ENCODE data around the gene PPP1R26.
"Not testable (repeated sequence)": the region's sequence is repeated elsewhere in the genome, so short reads cannot be mapped to it uniquely, and the experiment has no call there.

Gene PPP1R26

DNA sequence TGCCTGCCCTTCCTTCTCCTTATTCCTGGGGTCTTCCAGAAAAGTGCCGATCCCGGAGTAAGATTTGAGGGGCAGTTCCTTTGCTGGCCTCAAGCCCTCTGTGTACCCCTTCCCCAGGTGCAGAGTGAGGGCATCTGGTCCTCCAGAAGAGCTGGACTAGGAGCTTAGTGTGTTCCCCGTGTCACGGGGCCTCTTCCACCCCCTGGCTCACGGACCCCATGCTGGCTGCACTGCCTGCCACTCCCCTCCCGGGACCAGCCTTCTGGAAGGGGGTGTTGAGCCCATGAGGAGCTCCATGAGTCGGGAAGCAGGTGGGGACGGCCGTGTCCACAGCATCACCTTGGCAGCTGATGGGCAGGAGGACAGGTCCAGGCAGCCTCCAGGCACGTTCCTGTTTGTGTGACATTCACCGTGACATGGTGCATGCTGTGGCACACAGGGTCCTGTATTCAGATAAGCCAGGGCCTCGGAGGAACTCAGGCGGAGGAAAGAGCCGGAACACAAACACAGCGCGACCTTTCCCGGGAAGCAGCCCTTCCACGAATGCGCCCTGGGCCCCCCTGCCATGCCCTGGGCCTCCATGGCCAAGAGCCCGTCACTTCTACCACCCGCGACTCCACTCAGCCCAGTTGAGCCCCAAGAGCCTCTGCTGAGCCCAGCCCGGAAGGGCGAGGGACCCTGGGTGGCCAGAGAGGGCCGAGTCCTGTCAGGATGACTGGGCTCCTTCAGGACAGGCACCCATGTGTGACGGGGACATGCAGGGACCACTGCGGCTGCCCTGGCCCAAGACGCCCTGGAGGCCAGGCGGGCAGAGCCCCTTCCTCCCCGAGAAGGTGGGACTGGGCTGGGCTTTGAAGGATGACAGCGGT lies 35.7 kb downstream of the PPP1R26 start:
- no peak for DNase-seq (ENCODE audit: low read depth)
- no peak overlapping the region for H3K4me3 ChIP-seq (ENCODE audit: low read depth, low read length)

DNA sequence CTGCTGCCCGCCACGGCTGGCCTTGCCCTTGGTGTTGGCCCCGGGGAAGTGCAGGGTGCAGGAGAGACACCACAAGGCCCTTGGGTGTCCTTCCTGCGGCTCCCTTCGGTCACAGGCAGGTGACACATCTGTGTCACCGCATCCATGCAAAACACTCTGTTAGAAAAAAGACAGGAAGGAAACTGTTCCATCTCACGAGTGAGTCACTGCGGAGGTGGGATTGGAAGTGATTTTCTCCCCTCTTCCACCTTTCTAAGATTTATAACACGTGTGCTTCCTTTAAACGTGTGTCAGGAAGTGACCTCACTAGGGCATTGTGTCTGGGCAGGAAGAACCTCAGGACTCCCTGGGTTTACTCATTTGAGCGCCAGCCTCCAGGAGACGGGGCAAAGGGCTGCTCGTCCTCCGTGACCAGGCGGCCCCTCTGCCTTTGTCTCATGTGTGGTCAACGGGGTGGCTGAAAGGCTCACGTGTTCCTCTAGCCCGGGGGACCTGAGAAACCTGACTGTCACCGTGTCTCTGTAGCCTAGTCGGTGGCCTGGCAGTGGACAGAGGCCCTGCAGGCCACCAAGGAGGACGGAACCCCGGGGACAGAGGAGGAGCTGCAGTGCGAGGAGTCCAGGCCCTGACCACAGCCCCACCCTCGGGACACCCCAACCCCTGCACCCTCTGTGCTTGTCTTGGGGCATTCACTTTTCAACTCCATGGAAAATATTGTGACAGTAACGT lies 36.7 kb downstream of the PPP1R26 start:
- H3K4me3 ChIP-seq (ENCODE audit: low read depth, low read length), result no peak overlapping the region
- DNase-seq (ENCODE audit: low read depth), result no peak

- DNase-seq (ENCODE audit: low read depth), result no peak
- H3K4me3 ChIP-seq (ENCODE audit: low read depth, low read length), result no peak overlapping the region
Measured at GRCh38 chr9:135517407-135517822, 37.8 kb downstream of the PPP1R26 start.

DNA sequence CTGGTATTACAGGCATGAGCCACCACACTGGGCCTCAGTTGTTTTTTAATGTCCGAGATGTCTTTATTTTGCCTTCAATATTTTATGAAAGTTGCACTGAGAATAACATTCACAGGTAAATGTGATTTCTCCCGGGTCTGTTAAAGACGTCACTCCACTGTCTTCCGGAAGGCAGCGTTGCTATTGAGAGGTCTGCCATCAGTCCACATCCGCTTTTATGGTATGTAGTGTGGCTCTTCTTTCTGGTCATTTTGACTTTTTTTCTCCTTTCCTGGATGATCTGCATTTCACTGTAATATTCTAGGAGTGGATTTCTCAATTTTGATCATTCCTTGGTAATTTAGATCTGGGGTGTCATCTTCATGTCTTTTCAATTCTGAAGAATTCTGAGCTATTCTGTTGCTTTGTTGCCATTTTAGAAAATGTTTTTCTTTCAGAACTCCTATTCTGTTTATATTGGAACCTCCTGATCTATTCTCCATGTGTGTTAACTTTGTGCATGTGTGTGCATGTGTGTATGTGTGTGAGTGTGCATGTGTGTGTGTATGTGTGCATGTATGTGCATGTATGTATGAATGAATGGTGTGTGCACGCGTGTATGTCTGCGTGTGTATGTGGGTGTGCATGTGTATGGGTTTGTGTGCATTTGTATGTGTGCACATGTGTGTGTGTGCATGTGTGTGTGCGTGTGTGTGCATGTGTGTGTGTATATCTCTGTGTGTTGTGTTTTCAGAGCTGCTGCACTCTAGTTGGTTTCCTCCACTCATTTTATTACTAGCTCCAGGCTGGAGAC lies 39.8 kb downstream of the PPP1R26 start:
- DNase-seq (ENCODE audit: low read depth), result no peak
- no peak overlapping the region for H3K4me3 ChIP-seq (ENCODE audit: low read depth, low read length)

DNA sequence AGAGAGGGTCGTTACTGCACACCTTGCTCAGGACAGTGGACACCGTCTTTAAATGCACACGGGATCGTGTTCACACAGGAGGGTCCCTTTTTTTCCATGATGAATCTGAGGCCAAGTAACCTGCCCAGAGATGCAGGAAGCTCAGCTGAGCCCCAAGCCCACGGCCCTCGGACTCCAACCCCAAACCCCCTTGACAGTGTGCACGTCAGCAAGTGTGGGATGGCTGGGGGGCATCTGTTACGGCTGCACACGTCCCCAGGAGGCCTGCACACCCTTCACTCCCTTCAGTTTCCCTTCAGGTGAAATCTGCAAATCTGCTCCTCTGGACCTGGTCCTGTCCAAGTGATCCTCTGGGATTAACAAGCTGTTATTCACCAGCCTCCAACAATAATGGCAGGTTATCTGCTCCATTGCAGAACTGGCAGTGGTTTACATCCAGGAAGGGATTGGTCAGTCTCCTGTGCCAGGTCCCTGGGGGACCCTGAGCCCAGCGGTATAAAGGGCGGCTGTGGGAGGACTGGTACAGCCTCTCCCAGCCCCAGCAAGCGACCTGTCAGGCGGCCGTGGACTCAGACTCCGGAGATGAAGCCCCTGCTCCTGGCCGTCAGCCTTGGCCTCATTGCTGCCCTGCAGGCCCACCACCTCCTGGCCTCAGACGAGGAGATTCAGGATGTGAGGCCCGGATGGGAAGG lies 41.5 kb downstream of the PPP1R26 start, which contains the start of gene LCN1:
Gene LCN1 (plus strand): TSS at position 525 of the 692 bp plus-strand sequence. CDS start 58 bp downstream, at position 583.
- H3K4me3 ChIP-seq (ENCODE audit: low read depth, low read length), result no peak within 1 kb of the TSS
- DNase-seq (ENCODE audit: low read depth), result no peak

DNA sequence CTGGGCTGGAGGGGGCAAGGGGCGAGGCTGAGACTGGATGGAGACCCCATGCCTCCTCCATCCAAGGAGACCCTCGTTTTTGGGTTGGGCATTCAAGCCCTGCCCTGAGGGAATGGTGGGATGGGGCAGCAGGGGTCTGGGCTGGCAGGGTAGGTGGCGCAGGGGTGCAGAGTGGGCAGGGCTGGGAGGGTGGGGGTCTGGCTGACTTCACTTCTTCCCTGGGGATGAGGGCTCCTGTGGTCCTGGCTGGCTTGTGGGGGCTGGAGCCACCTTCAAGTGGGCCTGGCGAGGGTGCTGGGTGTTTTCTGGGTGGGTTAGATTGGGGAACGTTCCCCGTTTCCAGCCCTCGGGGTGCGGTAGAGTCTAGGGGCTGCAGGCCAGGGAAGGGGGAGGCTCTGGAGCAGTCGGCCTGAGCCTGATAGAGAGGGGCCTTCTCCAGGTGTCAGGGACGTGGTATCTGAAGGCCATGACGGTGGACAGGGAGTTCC lies 42.1 kb downstream of the PPP1R26 start:
- H3K4me3 ChIP-seq (ENCODE audit: low read depth, low read length), result no peak overlapping the region
- DNase-seq (ENCODE audit: low read depth), result no peak

DNA sequence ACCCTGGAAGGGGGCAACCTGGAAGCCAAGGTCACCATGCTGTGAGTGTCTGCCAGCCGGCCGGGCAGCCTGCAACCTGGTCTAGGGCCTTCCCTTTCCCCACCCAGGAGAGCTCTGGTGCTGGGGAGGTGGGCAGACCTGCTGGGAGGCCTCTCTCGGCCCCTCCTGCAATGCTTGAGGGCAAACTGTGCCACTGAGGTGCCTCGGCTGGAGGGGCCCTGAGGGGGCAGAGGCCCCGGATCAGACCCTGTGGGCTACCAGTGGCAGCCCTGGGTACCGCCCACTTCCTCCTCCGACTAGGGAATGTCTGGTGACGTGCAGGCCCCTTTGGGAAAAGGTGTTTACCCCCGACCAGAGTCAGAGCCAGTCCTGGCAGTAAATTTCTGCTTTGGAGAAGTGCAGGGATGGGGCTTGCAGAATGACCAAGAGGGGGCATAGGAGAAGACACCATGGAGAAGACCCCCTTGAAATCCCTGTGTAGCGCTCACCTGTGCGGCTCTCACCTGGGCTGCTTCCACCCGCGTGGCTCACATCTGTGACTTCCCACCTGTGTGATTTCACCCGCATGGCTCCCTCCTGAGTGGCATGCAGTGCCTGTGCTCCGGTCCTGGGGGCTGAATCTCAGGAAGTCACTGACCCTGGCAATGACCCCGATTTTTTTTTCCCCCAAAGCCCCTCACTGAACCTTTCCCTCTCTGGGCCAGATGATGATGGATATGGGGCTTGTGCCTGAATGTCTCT lies 42.7 kb downstream of the PPP1R26 start:
- H3K4me3 ChIP-seq (ENCODE audit: low read depth, low read length), result no peak overlapping the region
- DNase-seq (ENCODE audit: low read depth), result no peak

DNA sequence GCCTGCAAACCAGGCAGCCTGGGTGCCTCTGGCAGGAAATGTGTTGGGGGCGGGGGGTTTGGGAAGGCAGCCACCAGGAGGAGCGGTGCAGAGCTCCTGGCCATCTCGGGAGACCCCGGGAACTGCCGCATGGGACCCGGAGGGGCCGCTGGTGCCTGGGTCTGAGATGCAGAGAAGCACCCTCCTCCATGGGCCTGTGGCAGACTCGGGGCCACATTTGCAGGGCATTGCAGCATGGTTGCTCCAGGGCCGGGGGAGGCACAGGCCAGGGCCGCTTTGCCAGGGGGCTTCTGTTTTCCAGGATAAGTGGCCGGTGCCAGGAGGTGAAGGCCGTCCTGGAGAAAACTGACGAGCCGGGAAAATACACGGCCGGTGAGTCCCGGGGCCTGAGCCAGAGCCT lies 43.3 kb downstream of the PPP1R26 start:
- no peak for DNase-seq (ENCODE audit: low read depth)
- H3K4me3 ChIP-seq (ENCODE audit: low read depth, low read length), result no peak overlapping the region

- no peak for DNase-seq (ENCODE audit: low read depth)
- no peak overlapping the region for H3K4me3 ChIP-seq (ENCODE audit: low read depth, low read length)
Measured at GRCh38 chr9:135523521-135524129, 44.0 kb downstream of the PPP1R26 start.

GRCh38 chr9:135524130-135524861 lies 44.7 kb downstream of the PPP1R26 start:
- DNase-seq (ENCODE audit: low read depth), result no peak
- H3K4me3 ChIP-seq (ENCODE audit: low read depth, low read length), result no peak overlapping the region

DNA sequence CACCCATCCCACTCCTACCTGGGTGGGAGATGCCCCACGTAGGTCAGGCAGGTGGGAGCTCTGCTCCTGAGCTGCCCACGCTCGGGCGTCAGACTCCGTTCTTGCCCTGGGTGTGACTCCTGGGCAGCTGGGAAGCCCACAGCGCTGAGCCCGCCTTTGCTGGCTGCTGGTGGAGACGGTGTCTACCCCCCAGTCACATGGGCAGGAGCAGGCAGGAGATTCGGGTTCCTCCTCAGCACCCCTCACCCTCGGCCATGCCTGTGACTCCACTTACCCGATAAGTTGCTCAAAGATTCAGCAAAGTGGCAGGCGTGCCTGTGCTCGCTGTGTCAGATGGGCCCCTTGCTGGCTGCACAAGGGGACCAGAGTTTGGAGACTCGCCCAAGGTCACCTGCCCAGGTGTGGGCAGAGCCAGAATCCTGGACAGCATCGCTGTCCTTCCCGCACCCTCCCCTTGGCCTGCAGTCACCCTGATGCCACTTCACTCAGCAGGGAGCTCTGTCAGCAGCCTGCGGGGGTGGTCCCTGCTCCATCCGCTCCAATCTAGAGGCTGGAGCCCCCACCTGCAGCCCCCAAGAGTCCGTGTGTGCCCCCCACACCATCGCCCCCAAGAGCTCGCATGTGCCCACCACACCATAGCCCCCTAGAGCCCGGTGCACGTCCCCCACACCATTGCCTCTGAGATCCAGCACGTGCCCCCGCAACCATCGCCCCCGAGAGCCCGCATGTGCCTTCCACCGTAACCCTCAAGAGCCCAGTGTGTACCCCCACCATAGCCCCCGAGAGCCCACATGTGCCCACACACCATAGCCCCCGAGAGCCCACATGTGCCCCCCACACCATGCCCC lies 45.9 kb downstream of the PPP1R26 start:
- no peak overlapping the region for H3K4me3 ChIP-seq (ENCODE audit: low read depth, low read length)
- DNase-seq (ENCODE audit: low read depth), result no peak

DNA sequence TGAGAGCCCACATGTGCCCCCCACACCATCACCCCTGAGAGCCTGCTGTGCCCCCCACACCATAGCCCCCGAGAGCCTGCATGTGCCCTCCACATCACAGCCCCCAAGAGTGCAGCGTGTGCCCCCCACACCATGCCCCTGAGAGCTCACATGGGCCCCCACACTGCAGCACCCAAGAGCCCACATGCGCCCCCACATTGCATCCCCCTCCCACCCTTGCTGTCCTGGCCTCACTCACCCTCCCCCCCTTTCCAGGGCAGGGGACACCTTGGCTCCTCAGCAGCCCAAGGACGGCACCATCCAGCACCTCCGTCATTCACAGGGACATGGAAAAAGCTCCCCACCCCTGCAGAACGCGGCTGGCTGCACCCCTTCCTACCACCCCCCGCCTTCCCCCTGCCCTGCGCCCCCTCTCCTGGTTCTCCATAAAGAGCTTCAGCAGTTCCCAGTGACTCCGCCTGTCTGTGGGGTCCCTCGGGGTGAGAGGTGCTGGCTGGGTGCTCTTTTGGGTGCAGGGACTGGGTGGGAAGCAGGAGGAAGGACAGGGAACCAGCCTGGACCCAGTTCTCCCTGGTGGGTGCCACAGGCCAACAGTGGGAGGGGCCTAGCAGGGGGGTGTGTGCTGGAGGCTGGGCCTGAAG lies 46.6 kb downstream of the PPP1R26 start:
- H3K4me3 ChIP-seq (ENCODE audit: low read depth, low read length), result no peak overlapping the region
- DNase-seq (ENCODE audit: low read depth), result no peak

GRCh38 chr9:135526730-135527571 lies 47.4 kb downstream of the PPP1R26 start:
- H3K4me3 ChIP-seq (ENCODE audit: low read depth, low read length), result no peak overlapping the region

GRCh38 chr9:135528842-135529435 lies 49.4 kb downstream of the PPP1R26 start:
- DNase-seq (ENCODE audit: low read depth); H3K4me3 ChIP-seq (ENCODE audit: low read depth, low read length): not testable (repeated sequence)

More at GRCh38 chr9:135526730-135527571, 47.4 kb downstream of the PPP1R26 start:
- DNase-seq (ENCODE audit: low read depth), result no peak

GRCh38 chr9:135530146-135530545 lies 50.6 kb downstream of the PPP1R26 start:
- no peak overlapping the region for H3K4me3 ChIP-seq (ENCODE audit: low read depth, low read length)
- no peak for DNase-seq (ENCODE audit: low read depth)

All from skeletal muscle cell (primary cell).